ENCODE measurements around the gene PAN3.
A peak's percentile ranks its signal among the peaks of the same experiment; 100 is the strongest.

Gene PAN3

GRCh38 chr13:28204043-28204442 is 65.7 kb downstream of the PAN3 start:
- no peak overlapping the region for H3K4me3 ChIP-seq (ENCODE audit: low read depth, low read length)
- no peak for DNase-seq (ENCODE audit: low read depth)
- no peak for TF ChIP-seq CTCF (IDR thresholded peaks at IDR 0.05; ENCODE audit: insufficient read depth, low read depth, low read length, missing control alignments)

- no peak for TF ChIP-seq CTCF (IDR thresholded peaks at IDR 0.05; ENCODE audit: insufficient read depth, low read depth, low read length, missing control alignments)
- DNase-seq (ENCODE audit: low read depth): peak; percentile 45
- H3K4me3 ChIP-seq (ENCODE audit: low read depth, low read length): no peak overlapping the region
Measured at GRCh38 chr13:28204690-28205443, 66.5 kb downstream of the PAN3 start.

- no peak for TF ChIP-seq CTCF (IDR thresholded peaks at IDR 0.05; ENCODE audit: insufficient read depth, low read depth, low read length, missing control alignments)
- no peak overlapping the region for H3K4me3 ChIP-seq (ENCODE audit: low read depth, low read length)
- no peak for DNase-seq (ENCODE audit: low read depth)
Measured at GRCh38 chr13:28218679-28219078, 80.3 kb downstream of the PAN3 start.

- TF ChIP-seq CTCF (IDR thresholded peaks at IDR 0.05; ENCODE audit: insufficient read depth, low read depth, low read length, missing control alignments): no peak
- DNase-seq (ENCODE audit: low read depth): no peak
Measured at GRCh38 chr13:28219408-28220099, 81.2 kb downstream of the PAN3 start.

GRCh38 chr13:28220166-28220565 is 81.8 kb downstream of the PAN3 start:
- no peak for TF ChIP-seq CTCF (IDR thresholded peaks at IDR 0.05; ENCODE audit: insufficient read depth, low read depth, low read length, missing control alignments)
- no peak overlapping the region for H3K4me3 ChIP-seq (ENCODE audit: low read depth, low read length)
- no peak for DNase-seq (ENCODE audit: low read depth)

More at GRCh38 chr13:28219408-28220099, 81.2 kb downstream of the PAN3 start:
- no peak overlapping the region for H3K4me3 ChIP-seq (ENCODE audit: low read depth, low read length)

GRCh38 chr13:28229522-28230411 is 91.4 kb downstream of the PAN3 start:
- DNase-seq (ENCODE audit: low read depth): no peak
- TF ChIP-seq CTCF (IDR thresholded peaks at IDR 0.05; ENCODE audit: insufficient read depth, low read depth, low read length, missing control alignments): no peak
- H3K4me3 ChIP-seq (ENCODE audit: low read depth, low read length): no peak overlapping the region
